ENCODE results near the gene BEST1.

DNA sequence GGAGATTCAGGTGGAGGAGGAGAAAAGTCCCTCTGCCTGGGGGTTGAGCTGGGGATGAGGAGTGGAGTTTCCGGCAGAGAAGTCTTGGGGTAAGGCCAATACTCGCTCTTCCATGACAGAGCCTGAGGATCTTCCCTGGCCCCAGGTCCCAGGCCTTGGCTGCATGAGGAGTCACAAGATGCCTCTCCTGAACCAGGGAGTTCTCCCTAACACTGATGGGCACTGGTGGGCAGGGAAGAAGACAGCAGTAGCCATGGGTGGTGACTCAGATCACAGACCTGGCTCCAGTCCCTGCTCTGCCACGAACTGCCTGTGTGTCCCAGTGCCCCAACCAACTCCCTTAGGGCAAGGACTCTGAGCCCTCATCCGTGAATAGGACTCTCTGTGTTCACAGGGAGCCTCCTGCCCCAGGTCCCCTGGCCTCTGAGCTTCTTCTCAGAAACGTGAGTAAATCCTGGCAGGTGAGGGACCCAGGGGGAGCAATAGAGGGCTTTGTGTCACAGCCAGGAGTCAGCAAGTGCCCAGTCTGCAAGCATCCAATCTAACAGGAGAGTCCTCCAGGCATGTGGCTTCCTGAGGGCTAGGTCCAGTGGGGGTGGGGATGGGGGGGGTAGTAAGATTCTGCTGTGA lies 62.8 kb downstream of the BEST1 start:
- TF ChIP-seq, protein P1, sequence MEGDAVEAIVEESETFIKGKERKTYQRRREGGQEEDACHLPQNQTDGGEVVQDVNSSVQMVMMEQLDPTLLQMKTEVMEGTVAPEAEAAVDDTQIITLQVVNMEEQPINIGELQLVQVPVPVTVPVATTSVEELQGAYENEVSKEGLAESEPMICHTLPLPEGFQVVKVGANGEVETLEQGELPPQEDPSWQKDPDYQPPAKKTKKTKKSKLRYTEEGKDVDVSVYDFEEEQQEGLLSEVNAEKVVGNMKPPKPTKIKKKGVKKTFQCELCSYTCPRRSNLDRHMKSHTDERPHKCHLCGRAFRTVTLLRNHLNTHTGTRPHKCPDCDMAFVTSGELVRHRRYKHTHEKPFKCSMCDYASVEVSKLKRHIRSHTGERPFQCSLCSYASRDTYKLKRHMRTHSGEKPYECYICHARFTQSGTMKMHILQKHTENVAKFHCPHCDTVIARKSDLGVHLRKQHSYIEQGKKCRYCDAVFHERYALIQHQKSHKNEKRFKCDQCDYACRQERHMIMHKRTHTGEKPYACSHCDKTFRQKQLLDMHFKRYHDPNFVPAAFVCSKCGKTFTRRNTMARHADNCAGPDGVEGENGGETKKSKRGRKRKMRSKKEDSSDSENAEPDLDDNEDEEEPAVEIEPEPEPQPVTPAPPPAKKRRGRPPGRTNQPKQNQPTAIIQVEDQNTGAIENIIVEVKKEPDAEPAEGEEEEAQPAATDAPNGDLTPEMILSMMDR (IDR thresholded peaks at IDR 0.05): no peak
- TF ChIP-seq POLR2A (IDR thresholded peaks at IDR 0.05): no peak

All from gastroesophageal sphincter (tissue), 3 donors.